NCI-H345 treated with DMSO at 0.1 percent for 48 hours (cell line): Measurements from ENCODE around the gene TIMM29.

Experiments
- DNase-seq: peaks from one replicate; lab custom pipeline; 2025; ENCODE audit not compliant: unreplicated experiment; lab: John Stamatoyannopoulos, UW

The TIMM29 gene

GRCh38 chr19:10928563-10929401 is at the start of gene TIMM29, which contains the start of gene YIPF2:
Gene TIMM29, plus strand, starts transcription at chr19:10928811. Its CDS starts 12 bp downstream, at chr19:10928823.
Gene YIPF2, minus strand, starts transcription at chr19:10928639. Its CDS starts 229 bp downstream, at chr19:10928410.
- DNase-seq, result peak; percentile 96

- DNase-seq, result no peak
These were observed 47.1 kb upstream of the TIMM29 start for GRCh38 chr19:10881403-10882107.

GRCh38 chr19:10882108-10882457 is 46.5 kb upstream of the TIMM29 start:
- no peak for DNase-seq

GRCh38 chr19:10884274-10884673 is 44.3 kb upstream of the TIMM29 start:
- no peak for DNase-seq

- no peak for DNase-seq
These were observed 43.1 kb upstream of the TIMM29 start for GRCh38 chr19:10885201-10886169.

- no peak for DNase-seq
These were observed 40.8 kb upstream of the TIMM29 start for GRCh38 chr19:10887616-10888367.

- no peak for DNase-seq
These were observed 40.2 kb upstream of the TIMM29 start for GRCh38 chr19:10888421-10888866.

GRCh38 chr19:10889880-10890279 is 38.7 kb upstream of the TIMM29 start:
- DNase-seq, result no peak

- DNase-seq, result no peak
These were observed 37.1 kb upstream of the TIMM29 start for GRCh38 chr19:10891405-10892086.

GRCh38 chr19:10892256-10892655 is 36.4 kb upstream of the TIMM29 start:
- DNase-seq, result no peak

- no peak for DNase-seq
These were observed 33.7 kb upstream of the TIMM29 start for GRCh38 chr19:10894911-10895213.

GRCh38 chr19:10895363-10895762 is 33.2 kb upstream of the TIMM29 start:
- DNase-seq, result no peak

GRCh38 chr19:10895920-10896319 is 32.7 kb upstream of the TIMM29 start:
- no peak for DNase-seq

- peak; percentile 11 for DNase-seq
These were observed 31.6 kb upstream of the TIMM29 start for GRCh38 chr19:10896851-10897526.

GRCh38 chr19:10898633-10899032 is 30.0 kb upstream of the TIMM29 start:
- no peak for DNase-seq

GRCh38 chr19:10899151-10899653 is 29.4 kb upstream of the TIMM29 start:
- DNase-seq, result no peak

- DNase-seq, result no peak
These were observed 20.7 kb upstream of the TIMM29 start for GRCh38 chr19:10907925-10908324.

GRCh38 chr19:10908380-10908960 is 20.1 kb upstream of the TIMM29 start:
- DNase-seq, result no peak
